IMR-90 (cell line): Measurements from ENCODE around the gene RPL39.

Source experiments
- BHLHE40 ChIP-seq: fragments of 150-350 bp; IDR thresholded peaks from 2 replicates; pipeline ENCODE4 v1.6.1; 2016; ENCODE audit warnings: mild to moderate bottlenecking, low read depth, low read length
- CEBPB ChIP-seq: IDR thresholded peaks from 2 replicates; pipeline ENCODE4 v1.6.1; 2012; ENCODE audit warnings: low read depth, low read length, improper control_type of control experiment
- CHD1 ChIP-seq: IDR thresholded peaks from 2 replicates; pipeline ENCODE4 v1.6.1; 2012; ENCODE audit warnings: low read depth, low read length, improper control_type of control experiment
- MAFK ChIP-seq: IDR thresholded peaks from 2 replicates; pipeline ENCODE4 v1.6.1; 2012; ENCODE audit warnings: low read depth, low read length, improper control_type of control experiment
- MAZ ChIP-seq: IDR thresholded peaks from 2 replicates; pipeline ENCODE4 v1.6.1; 2012; ENCODE audit warnings: low read depth, mild to moderate bottlenecking, low read length, improper control_type of control experiment, moderate library complexity, borderline replicate concordance
- MXI1 ChIP-seq: IDR thresholded peaks from 2 replicates; pipeline ENCODE4 v1.6.1; 2012; ENCODE audit warnings: low read depth, mild to moderate bottlenecking, low read length, moderate library complexity, borderline replicate concordance
- NFE2L2 ChIP-seq: fragments of 150-350 bp; IDR thresholded peaks from 2 replicates; pipeline ENCODE4 v1.6.1; 2016; ENCODE audit warnings: low read depth, mild to moderate bottlenecking, low read length
- POLR2A ChIP-seq: IDR thresholded peaks from 2 replicates; pipeline ENCODE4 v1.6.1; 2012; ENCODE audit warnings: mild to moderate bottlenecking, low read depth, low read length
- RAD21 ChIP-seq: IDR thresholded peaks from 2 replicates; pipeline ENCODE4 v1.6.1; 2012; ENCODE audit warnings: low read length, improper control_type of control experiment
- RCOR1 ChIP-seq: IDR thresholded peaks from 2 replicates; pipeline ENCODE4 v1.6.1; 2012; ENCODE audit warnings: mild to moderate bottlenecking, low read length, improper control_type of control experiment; ENCODE audit not compliant: insufficient replicate concordance
- RFX5 ChIP-seq: IDR thresholded peaks from 2 replicates; pipeline ENCODE4 v1.8.0; 2012; ENCODE audit warnings: low read depth, mild to moderate bottlenecking, low read length, moderate library complexity
- SMC3 ChIP-seq: fragments of 150-350 bp; IDR thresholded peaks from 2 replicates; pipeline ENCODE4 v1.6.1; 2016; ENCODE audit warnings: low read depth, mild to moderate bottlenecking, antibody characterized with exemption, low read length, moderate library complexity
- TF ChIP-seq, protein P1 (sequence below): conservative IDR thresholded peaks from 2 replicates; pipeline ENCODE4 v1.5.1; 2012; ENCODE audit warnings: mild to moderate bottlenecking, low read depth, low read length, improper control_type of control experiment
- TF ChIP-seq, protein P2 (sequence below): fragments of 150-350 bp; IDR thresholded peaks from 2 replicates; pipeline ENCODE4 v1.6.1; 2017; ENCODE audit warnings: mild to moderate bottlenecking, antibody characterized with exemption, low read length, low read depth

DNA sequence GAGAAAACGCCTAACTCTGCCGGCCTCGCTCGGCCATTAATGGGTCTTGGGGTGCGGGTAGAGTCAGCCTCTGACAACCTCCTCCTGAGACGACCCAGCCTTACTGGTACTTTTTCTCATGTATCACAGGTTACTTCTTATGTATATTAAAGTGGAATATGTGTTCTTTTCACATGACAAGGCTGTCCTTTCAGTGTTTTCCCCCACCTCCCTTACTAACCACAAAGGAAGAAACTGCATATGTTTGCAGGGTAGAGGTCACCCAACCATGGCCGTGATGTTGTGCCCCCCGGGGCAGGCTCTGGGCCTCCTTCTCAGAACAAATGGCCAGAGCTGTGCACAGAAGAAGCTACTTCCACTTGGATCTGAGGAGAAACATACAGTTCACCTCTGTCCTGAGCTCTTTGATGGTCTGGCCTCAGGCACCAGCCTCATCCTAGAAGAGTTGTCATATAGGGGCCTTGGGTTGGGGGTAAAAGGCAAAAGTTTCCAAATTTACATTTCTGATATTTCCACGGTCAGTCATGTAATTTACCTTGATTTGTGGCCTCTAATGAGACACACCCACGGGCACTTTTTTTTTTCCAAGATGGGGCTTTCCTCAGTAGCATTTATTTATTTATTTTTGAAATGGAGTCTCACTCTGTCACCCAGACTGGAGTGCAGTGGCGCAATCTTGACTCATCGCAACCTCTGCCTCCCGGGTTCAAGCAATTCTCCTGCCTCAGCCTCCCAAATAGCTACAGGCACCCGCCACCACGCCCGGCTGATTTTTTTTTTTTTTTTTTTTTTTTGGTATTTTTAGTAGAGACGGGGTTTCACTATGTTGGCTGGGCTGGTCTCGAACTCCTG is 31.2 kb downstream of the RPL39 start:
- TF ChIP-seq POLR2A (no peak), NFE2L2 (no peak), MAFK (no peak), RFX5 (no peak), MXI1 (no peak), MAZ (no peak), RAD21 (no peak), SMC3 (no peak), BHLHE40 (no peak), CEBPB (no peak), RCOR1 (no peak), CHD1 (no peak)
- TF ChIP-seq, protein P1, sequence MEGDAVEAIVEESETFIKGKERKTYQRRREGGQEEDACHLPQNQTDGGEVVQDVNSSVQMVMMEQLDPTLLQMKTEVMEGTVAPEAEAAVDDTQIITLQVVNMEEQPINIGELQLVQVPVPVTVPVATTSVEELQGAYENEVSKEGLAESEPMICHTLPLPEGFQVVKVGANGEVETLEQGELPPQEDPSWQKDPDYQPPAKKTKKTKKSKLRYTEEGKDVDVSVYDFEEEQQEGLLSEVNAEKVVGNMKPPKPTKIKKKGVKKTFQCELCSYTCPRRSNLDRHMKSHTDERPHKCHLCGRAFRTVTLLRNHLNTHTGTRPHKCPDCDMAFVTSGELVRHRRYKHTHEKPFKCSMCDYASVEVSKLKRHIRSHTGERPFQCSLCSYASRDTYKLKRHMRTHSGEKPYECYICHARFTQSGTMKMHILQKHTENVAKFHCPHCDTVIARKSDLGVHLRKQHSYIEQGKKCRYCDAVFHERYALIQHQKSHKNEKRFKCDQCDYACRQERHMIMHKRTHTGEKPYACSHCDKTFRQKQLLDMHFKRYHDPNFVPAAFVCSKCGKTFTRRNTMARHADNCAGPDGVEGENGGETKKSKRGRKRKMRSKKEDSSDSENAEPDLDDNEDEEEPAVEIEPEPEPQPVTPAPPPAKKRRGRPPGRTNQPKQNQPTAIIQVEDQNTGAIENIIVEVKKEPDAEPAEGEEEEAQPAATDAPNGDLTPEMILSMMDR, result no peak
- TF ChIP-seq, protein P2, sequence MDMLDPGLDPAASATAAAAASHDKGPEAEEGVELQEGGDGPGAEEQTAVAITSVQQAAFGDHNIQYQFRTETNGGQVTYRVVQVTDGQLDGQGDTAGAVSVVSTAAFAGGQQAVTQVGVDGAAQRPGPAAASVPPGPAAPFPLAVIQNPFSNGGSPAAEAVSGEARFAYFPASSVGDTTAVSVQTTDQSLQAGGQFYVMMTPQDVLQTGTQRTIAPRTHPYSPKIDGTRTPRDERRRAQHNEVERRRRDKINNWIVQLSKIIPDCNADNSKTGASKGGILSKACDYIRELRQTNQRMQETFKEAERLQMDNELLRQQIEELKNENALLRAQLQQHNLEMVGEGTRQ, result no peak
